B cell (primary cell): ENCODE data around the gene VCL. TPM values are rescaled to one million over a fixed set of nuclear protein-coding genes. Genes with fewer than 3 reads are reported as not detected.

Experiments
- ATAC-seq: fragments of 200-7000 bp; cut with Tn5 transposase; one replicate; pipeline ENCODE4 v1.10.0; 2021; ENCODE audit warnings: low read depth, mild to moderate bottlenecking, moderate number of reproducible peaks, moderate library complexity
- CTCF ChIA-PET: fragments of 350-600 bp; sonication (Branson Sonifier 250); formaldehyde crosslinking; loops from one replicate; lab custom pipeline; 2021; ENCODE audit warnings: antibody characterized with exemption, inconsistent platforms; lab: Charles Lee
- POLR2A ChIA-PET: fragments of 350-600 bp; sonication (Branson Sonifier 250); formaldehyde crosslinking; loops from one replicate; lab custom pipeline; 2021; ENCODE audit warnings: antibody characterized with exemption; lab: Charles Lee
- DNase-seq: peaks from one replicate; pipeline ENCODE4 v3.0.0; 2013
- H2AFZ ChIP-seq: 2 replicates; pipeline ENCODE4 v1.6.1; 2012; ENCODE audit warnings: mild to moderate bottlenecking, low read depth, low read length; ENCODE audit not compliant: insufficient read depth, poor library complexity, severe bottlenecking
- H3K27ac ChIP-seq, 2 donors: 1 replicate in 1 of 2; 2 replicates in 1 of 2; pipeline ENCODE4 v1.5.1; 2012 to 2013; ENCODE audit warnings: low read length in 2 of 2, mild to moderate bottlenecking in 2 of 2, moderate library complexity in 1 of 2
- H3K27me3 ChIP-seq, 4 experiments: fragments of 200-600 bp in 1 of 4; sonication (generic) in 1 of 4; replicated peaks in 1 of 4; 1 replicate in 2 of 4; 2 replicates in 2 of 4; pipeline versions ENCODE4 v1.6.1 to v1.7.0; 2013 to 2016; ENCODE audit warnings: low read length in 3 of 4, mild to moderate bottlenecking in 2 of 4, mixed read lengths in 1 of 4, moderate library complexity in 1 of 4; ENCODE audit not compliant: insufficient read depth in 4 of 4, control insufficient read depth in 3 of 4; ENCODE audit errors: control extremely low read depth in 1 of 4
- H3K36me3 ChIP-seq, 2 experiments: replicated peaks in 1 of 2; 1 replicate in 1 of 2; 2 replicates in 1 of 2; pipeline versions ENCODE4 v1.6.1 to v1.7.1; 2013; ENCODE audit warnings: low read length in 1 of 2; ENCODE audit not compliant: insufficient read depth in 2 of 2, control insufficient read depth in 1 of 2; ENCODE audit errors: control extremely low read depth in 1 of 2, extremely low read depth in 1 of 2
- H3K4me1 ChIP-seq, 2 donors: fragments of 200-600 bp in 1 of 2; sonication (generic) in 1 of 2; 1 replicate in 1 of 2; 2 replicates in 1 of 2; pipeline versions ENCODE4 v1.5.1 to v1.6.1; 2013 to 2017; ENCODE audit warnings: low read length in 2 of 2; ENCODE audit not compliant: control insufficient read depth in 2 of 2, insufficient read depth in 2 of 2
- H3K4me2 ChIP-seq: replicated peaks from 2 replicates; pipeline ENCODE3; 2012; ENCODE audit warnings: mild to moderate bottlenecking, low read depth, low read length; ENCODE audit not compliant: poor library complexity, severe bottlenecking
- H3K4me3 ChIP-seq, 5 experiments: fragments of 200-600 bp in 1 of 5; sonication (generic) in 1 of 5; 1 replicate in 3 of 5; 2 replicates in 2 of 5; pipeline versions ENCODE4 v1.5.1 to v1.7.0; 2011 to 2016; ENCODE audit warnings: low read length in 4 of 5, mild to moderate bottlenecking in 4 of 5, low read depth in 2 of 5, control low read depth in 1 of 5, moderate library complexity in 1 of 5; ENCODE audit not compliant: insufficient read depth in 1 of 5; ENCODE audit errors: control extremely low read depth in 1 of 5, extremely low read depth in 1 of 5
- H3K79me2 ChIP-seq: fragments of 200-600 bp; sonication (generic); one replicate; pipeline ENCODE4 v1.6.0; 2016; ENCODE audit warnings: low read length; ENCODE audit not compliant: control insufficient read depth, insufficient read depth
- H3K9ac ChIP-seq: fragments of 200-600 bp; sonication (generic); 2 replicates; pipeline ENCODE4 v1.6.1; 2017; ENCODE audit warnings: mild to moderate bottlenecking, low read length, moderate library complexity
- H3K9me3 ChIP-seq, 3 donors: one replicate each; pipeline versions ENCODE4 v1.6.1 to v1.7.1; 2013; ENCODE audit warnings: low read length in 2 of 3; ENCODE audit not compliant: control insufficient read depth in 2 of 3, insufficient read depth in 1 of 3; ENCODE audit errors: control extremely low read depth in 1 of 3
- H4K20me1 ChIP-seq: 2 replicates; pipeline ENCODE4 v1.6.0; 2012; ENCODE audit warnings: mild to moderate bottlenecking, low read length; ENCODE audit not compliant: insufficient read depth, control insufficient read depth, poor library complexity, severe bottlenecking
- H3K27ac Mint-ChIP-seq: one replicate; pipeline ENCODE4 v1.8.0; 2021; ENCODE audit warnings: mixed read lengths
- H3K27me3 Mint-ChIP-seq: one replicate; pipeline ENCODE4 v1.8.0; 2021; ENCODE audit warnings: mixed read lengths
- H3K4me1 Mint-ChIP-seq: one replicate; pipeline ENCODE4 v1.8.0; 2021; ENCODE audit warnings: mixed read lengths
- H3K4me3 Mint-ChIP-seq: one replicate; pipeline ENCODE4 v1.8.0; 2021; ENCODE audit warnings: mixed read lengths
- H3K9me3 Mint-ChIP-seq: one replicate; pipeline ENCODE4 v1.8.0; 2022; ENCODE audit warnings: mixed read lengths; ENCODE audit not compliant: insufficient read depth
- CTCF ChIP-seq: fragments of 200-600 bp; IDR thresholded peaks from one replicate; pipeline ENCODE4 v1.8.0; 2022; ENCODE audit warnings: antibody characterized with exemption, mild to moderate bottlenecking
- EZH2 ChIP-seq: IDR thresholded peaks from 2 replicates; pipeline ENCODE4 v1.6.1; 2012; ENCODE audit warnings: borderline replicate concordance, low read depth, mild to moderate bottlenecking, moderate library complexity, low read length; ENCODE audit not compliant: insufficient read depth, poor library complexity, severe bottlenecking
- WGBS: methylation state at CpG from one replicate; pipeline ENCODE4 v1.1.5; 2013; ENCODE audit warnings: missing lambda C conversion rate; ENCODE audit not compliant: insufficient coverage; 5-methylcytosine and 5-hydroxymethylcytosine counted together
- intact Hi-C: fragments of 100-400 bp; cut with micrococcal nuclease; formaldehyde crosslinking; loops from one replicate; pipeline ENCODE4 v1.10.0; 2022
- polyA plus RNA-seq: library from polyadenylated mRNA; depleted of rRNA; stranded (reverse); fragments of >200 nt; gene quantifications from 2 replicates; pipeline ENCODE4 v1.2.3, GENCODE V29; 2012
- total RNA-seq, 2 donors: library from RNA; stranded (reverse); fragments of 120-200 nt in 1 of 2; gene quantifications; 1 replicate in 1 of 2; 2 replicates in 1 of 2; pipeline versions ENCODE4 v1.2.3 to v1.2.4, GENCODE V29; 2013 to 2022

The VCL gene
- total and polyA plus RNA-seq, 2 donors (not counting 1 experiment from before 2014, with no cell fraction given): 13.1 to 29.8 TPM

DNA sequence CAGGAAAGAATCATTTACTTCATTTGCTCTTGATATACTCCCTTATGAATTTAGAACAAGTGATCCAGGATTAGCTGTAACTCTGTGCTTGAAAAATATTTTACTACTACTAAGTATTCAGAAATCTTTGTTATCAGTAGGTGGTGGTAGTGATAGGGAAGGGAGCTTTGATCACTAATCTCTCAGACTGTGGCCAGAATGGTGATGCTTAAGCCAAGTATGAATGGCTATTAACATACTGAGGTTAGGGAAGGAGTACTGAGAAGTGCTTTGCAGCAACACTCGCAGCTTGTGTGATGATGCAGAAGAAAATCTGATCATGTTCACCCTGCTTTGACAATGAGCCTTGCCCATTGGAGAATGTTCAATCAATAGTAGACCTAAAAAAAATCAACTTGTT is 123.5 kb downstream of the VCL start:
- Mint-ChIP-seq H3K27me3 (no peaks in the 10 kb centered on the region), H3K9me3 (no peaks in the 10 kb centered on the region), H3K4me1 (no peaks in the 10 kb centered on the region), H3K27ac (no peak overlapping the region), H3K4me3 (no peak overlapping the region)
- Histone ChIP-seq H3K4me1 (no peaks in the 10 kb centered on the region), H3K36me3 (peaks cover 14 to 83% of the 10 kb centered on the region in 2 experiments), H4K20me1 (no peaks in the 10 kb centered on the region), H3K27ac (no peak overlapping the region), H3K4me3 (no peak overlapping the region), H3K9me3 (no peaks in the 10 kb centered on the region), H3K79me2 (no peaks in the 10 kb centered on the region), H3K9ac (no peak overlapping the region), H3K4me2 (no peak overlapping the region), H2AFZ (no peak overlapping the region), H3K27me3 (no peaks in the 10 kb centered on the region)
- WGBS: no CpG with 5 or more reads among the region's 1 CpG
- ATAC-seq (no peak), DNase-seq (no peak)
- intact Hi-C loops: no loop called here
- TF ChIP-seq CTCF (no peak), EZH2 (no peak)
- CTCF ChIA-PET: interaction anchor here (0.6 to 2.2 kb wide), 4 partner anchors 30 to 301 kb away, joined by 3 to 6 read pairs (median 4); partner anchors contain the start of genes ADK and AP3M1
- POLR2A ChIA-PET: interaction anchor here (0.6 kb wide), 1 partner anchor 310 kb away, joined by 3 read pairs; no protein-coding TSS in a partner anchor

DNA sequence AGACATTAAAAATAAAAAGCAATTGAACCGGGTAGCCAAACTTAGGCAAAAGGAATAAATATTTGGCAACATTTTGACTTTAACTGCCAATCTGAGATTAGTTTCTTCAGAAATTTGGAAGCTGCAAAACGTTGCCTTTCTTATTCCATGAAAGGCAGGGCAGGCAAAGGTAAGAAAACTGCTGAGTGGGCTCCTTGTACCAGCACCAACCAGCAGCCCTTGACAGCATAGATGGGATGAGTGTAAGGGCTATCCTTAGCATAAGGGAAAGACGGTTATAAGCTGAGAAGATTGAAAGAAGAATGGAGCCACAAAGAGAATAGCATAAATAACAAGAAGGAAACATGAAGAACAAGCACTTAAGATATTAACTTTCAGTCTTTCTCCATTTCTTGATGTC is 124.1 kb downstream of the VCL start:
- no peaks in the 10 kb centered on the region for H3K79me2 ChIP-seq
- no peak for DNase-seq
- TF ChIP-seq CTCF (no peak), EZH2 (no peak)
- ChIA-PET POLR2A (no interaction called here), CTCF (interaction anchor here (0.6 to 2.2 kb wide), 5 partner anchors 29 to 302 kb away, joined by 3 to 10 read pairs (median 5); partner anchors contain the start of genes ADK and AP3M1)
- no peaks in the 10 kb centered on the region for H3K4me1 ChIP-seq
- no peaks in the 10 kb centered on the region for H4K20me1 ChIP-seq
- H3K4me2 ChIP-seq: no peak overlapping the region
- intact Hi-C loops: no loop called here
- no peak overlapping the region for H3K9ac ChIP-seq
- no peak overlapping the region for H3K4me3 Mint-ChIP-seq
- no peak for ATAC-seq
- H3K27ac Mint-ChIP-seq: peak overlapping the region; percentile 29
- no peaks in the 10 kb centered on the region for H3K27me3 ChIP-seq
- H3K27ac ChIP-seq: no peak overlapping the region
- no peak overlapping the region for H3K4me3 ChIP-seq
- no peaks in the 10 kb centered on the region for H3K4me1 Mint-ChIP-seq
- H2AFZ ChIP-seq: no peak overlapping the region
- peaks cover 14 to 86% of the 10 kb centered on the region in 2 experiments for H3K36me3 ChIP-seq
- H3K9me3 Mint-ChIP-seq: no peaks in the 10 kb centered on the region
- H3K9me3 ChIP-seq: no peaks in the 10 kb centered on the region
- WGBS: 94% methylated on average over 2 of the region's 3 CpGs
- H3K27me3 Mint-ChIP-seq: no peaks in the 10 kb centered on the region
